Prostate gland (tissue), 2 donors: Measurements from ENCODE around the gene ZNF185.

ENCODE experiments used
- CTCF ChIP-seq, 4 experiments: fragments of 200-600 bp in 2 of 4; fragments of 450-650 bp in 2 of 4; sonication (generic) in 2 of 4; IDR thresholded peaks; 1 replicate in 3 of 4; 2 replicates in 1 of 4; pipeline ENCODE4 v1.5.1; 2016 to 2019; ENCODE audit warnings: antibody characterized with exemption in 4 of 4, mild to moderate bottlenecking in 2 of 4, moderate library complexity in 2 of 4
- POLR2AphosphoS5 ChIP-seq: sonication (generic); formaldehyde crosslinking; IDR thresholded peaks from one replicate; pipeline ENCODE4 v1.6.1; 2017; ENCODE audit warnings: antibody characterized with exemption

- TF ChIP-seq CTCF (IDR thresholded peaks at IDR 0.05) = no peak
- TF ChIP-seq POLR2AphosphoS5 = no peak
Measured at GRCh38 chrX:152876931-152877840, 20.7 kb upstream of the ZNF185 start.
